C4-2B (cell line): ENCODE results near the gene TNS3.

Experiments used
- H3K27ac ChIP-seq: fragments of 450-650 bp; 2 replicates; pipeline ENCODE4 v1.5.1; 2017
- CTCF ChIP-seq: fragments of 450-650 bp; conservative IDR thresholded peaks from 2 replicates; pipeline ENCODE4 v1.5.1; 2017; ENCODE audit warnings: mild to moderate bottlenecking
- ZFX ChIP-seq: fragments of 450-650 bp; IDR thresholded peaks from 2 replicates; pipeline ENCODE4 v1.6.1; 2017

TNS3 gene

GRCh38 chr7:47285860-47286491, 295.9 kb downstream of the TNS3 start:
- no peak overlapping the region for H3K27ac ChIP-seq
- TF ChIP-seq ZFX: no peak
- no peak for TF ChIP-seq CTCF

- TF ChIP-seq CTCF: no peak
- no peak for TF ChIP-seq ZFX
- H3K27ac ChIP-seq: no peak overlapping the region
Measured at GRCh38 chr7:47284691-47285635, 296.9 kb downstream of the TNS3 start.

GRCh38 chr7:47283497-47284131, 298.3 kb downstream of the TNS3 start:
- TF ChIP-seq CTCF: no peak
- no peak for TF ChIP-seq ZFX
- H3K27ac ChIP-seq: no peak overlapping the region

- no peak for TF ChIP-seq ZFX
- TF ChIP-seq CTCF: no peak
- no peak overlapping the region for H3K27ac ChIP-seq
Measured at GRCh38 chr7:47282790-47283496, 299.0 kb downstream of the TNS3 start.

GRCh38 chr7:47281966-47282643, 299.8 kb downstream of the TNS3 start:
- no peak overlapping the region for H3K27ac ChIP-seq
- TF ChIP-seq ZFX: no peak
- TF ChIP-seq CTCF: no peak

GRCh38 chr7:47281161-47281560, 300.8 kb downstream of the TNS3 start:
- H3K27ac ChIP-seq: no peak overlapping the region
- no peak for TF ChIP-seq ZFX
- no peak for TF ChIP-seq CTCF
